HepG2 (cell line): ENCODE data around the gene PNKP. TPM values are rescaled to one million over a fixed set of nuclear protein-coding genes. Genes with fewer than 3 reads are reported as not detected.

Experiments used
- ATAC-seq: fragments of 200-7000 bp; cut with Tn5 transposase; 3 replicates; pipeline ENCODE4 v1.9.1; 2020; ENCODE audit warnings: mild to moderate bottlenecking, moderate library complexity
- BruUV-seq: library from RNA; stranded (reverse); fragments of 400-500 nt; replicated peaks from 2 replicates; lab custom pipeline; 2021; lab: Mats Ljungman, UMichigan
- CTCF ChIA-PET: fragments of 300-600 bp; formaldehyde crosslinking; extraction: SDS; loops from one replicate; lab custom pipeline; 2021; ENCODE audit warnings: low total read pairs, inconsistent platforms, low intra/inter-chr PET ratio; lab: Yijun Ruan, JAX
- POLR2A ChIA-PET: fragments of 350-600 bp; sonication (Branson Sonifier 250); formaldehyde crosslinking; loops from one replicate; lab custom pipeline; 2020; ENCODE audit warnings: antibody characterized with exemption, inconsistent platforms; lab: Yijun Ruan, JAX
- DNase-seq: peaks from one replicate; pipeline ENCODE4 v3.0.0-alpha.2; 2015; ENCODE audit warnings: low spot score
- FAIRE-seq: peaks from 3 replicates; lab custom pipeline; 2011; peaks lifted over from hg19 to GRCh38; lab: Jason Lieb, UNC
- H2AFZ ChIP-seq: one replicate; pipeline ENCODE4 v1.6.1; 2011; ENCODE audit warnings: low read length, inconsistent platforms
- H3K27ac ChIP-seq: fragments of 300-600 bp; 3 replicates; pipeline ENCODE4 v1.8.0; 2011; ENCODE audit warnings: mixed run types, mild to moderate bottlenecking, mixed read lengths, low read length, inconsistent platforms; ENCODE audit not compliant: insufficient read depth; ENCODE audit errors: extremely low read length
- H3K27me3 ChIP-seq, 2 experiments: fragments of 200-600 bp in 1 of 2; 2 replicates in 1 of 2; 3 replicates in 1 of 2; pipeline versions ENCODE4 v1.6.0 to v1.8.0; 2011; ENCODE audit warnings: low read length in 2 of 2, mild to moderate bottlenecking in 2 of 2, moderate library complexity in 2 of 2, inconsistent platforms in 1 of 2; ENCODE audit not compliant: insufficient read depth in 2 of 2, control insufficient read depth in 1 of 2
- H3K36me3 ChIP-seq, 2 experiments: fragments of 200-600 bp in 1 of 2; replicated peaks in 1 of 2; 2 replicates in 1 of 2; 3 replicates in 1 of 2; pipeline versions ENCODE4 v1.5.1 to v1.8.0; 2011; ENCODE audit warnings: low read length in 2 of 2, inconsistent platforms in 1 of 2; ENCODE audit not compliant: insufficient read depth in 2 of 2, control insufficient read depth in 1 of 2
- H3K4me1 ChIP-seq: 2 replicates; pipeline ENCODE4 v1.5.1; 2012; ENCODE audit warnings: low read length, inconsistent platforms; ENCODE audit not compliant: insufficient read depth
- H3K4me2 ChIP-seq: 2 replicates; pipeline ENCODE4 v1.6.0; 2011; ENCODE audit warnings: low read depth, low read length, inconsistent platforms
- H3K4me3 ChIP-seq, 3 experiments: fragments of 200-600 bp in 1 of 3; sonication (generic), shearing (Covaris generic) in 1 of 3; replicated peaks in 1 of 3; 2 replicates each; pipeline ENCODE4 v1.5.1; 2011 to 2016; ENCODE audit warnings: low read length in 3 of 3, inconsistent platforms in 2 of 3, low read depth in 2 of 3, mild to moderate bottlenecking in 2 of 3, control low read depth in 1 of 3, mixed read lengths in 1 of 3; ENCODE audit not compliant: insufficient read depth in 1 of 3
- H3K79me2 ChIP-seq: one replicate; pipeline ENCODE4 v1.6.1; 2011; ENCODE audit warnings: low read length, inconsistent platforms; ENCODE audit not compliant: insufficient read depth
- H3K9ac ChIP-seq: 2 replicates; pipeline ENCODE4 v1.6.0; 2011; ENCODE audit warnings: mild to moderate bottlenecking, low read depth, low read length, inconsistent platforms; ENCODE audit not compliant: insufficient read depth
- H3K9me3 ChIP-seq: 2 replicates; pipeline ENCODE4 v1.5.1; 2012; ENCODE audit warnings: mild to moderate bottlenecking, low read length
- H4K20me1 ChIP-seq: 2 replicates; pipeline ENCODE4 v1.6.0; 2011; ENCODE audit warnings: inconsistent platforms, mild to moderate bottlenecking, low read length, moderate library complexity; ENCODE audit not compliant: insufficient read depth
- NFRKB ChIP-seq: fragments of 450-650 bp; IDR thresholded peaks from 2 replicates; pipeline ENCODE4 v1.6.1; 2017
- RBFOX2 ChIP-seq: fragments of 200-400 bp; formaldehyde crosslinking; IDR thresholded peaks from 2 replicates; pipeline ENCODE4 v1.6.1; 2017; ENCODE audit warnings: low read depth, mild to moderate bottlenecking, low read length
- WGBS: methylation state at CpG from one replicate; pipeline ENCODE4 v1.1.6; 2017; ENCODE audit warnings: low lambda C conversion rate; 5-methylcytosine and 5-hydroxymethylcytosine counted together
- in situ Hi-C: cut with HindIII; loops from 2 replicates; pipeline ENCODE4 v1.10.0; 2017; ENCODE audit warnings: low pct_unique_long_range_greater_than_20kb; ENCODE audit not compliant: extremely low pct_ligation_motif_present
- intact Hi-C: fragments of 100-400 bp; cut with micrococcal nuclease; formaldehyde crosslinking; loops from one replicate; pipeline ENCODE4 v1.10.0; 2022; ENCODE audit not compliant: unreplicated experiment
- polyA plus RNA-seq, 8 experiments: library from polyadenylated mRNA; depleted of rRNA in 3 of 8; stranded (reverse) in 7 of 8; unstranded in 1 of 8; fragments of >200 nt; fragmentation: Illumina TruSeq in 4 of 8; extraction: Trizol in 4 of 8; gene quantifications; 2 replicates each; pipeline versions ENCODE4 v1.2.1 to v1.2.3, GENCODE V29; 2011 to 2016; ENCODE audit warnings: low read depth in 4 of 8, missing spikeins in 1 of 8, mixed read lengths in 1 of 8; ENCODE audit not compliant: insufficient read depth in 1 of 8
- total RNA-seq, 5 experiments: library from RNA; depleted of rRNA; stranded (reverse); fragments of >200 nt; fragmentation: Illumina TruSeq; extraction: Trizol; gene quantifications; 2 replicates each; pipeline ENCODE4 v1.2.3, GENCODE V29; 2016; ENCODE audit warnings: low read depth in 1 of 5
- TF ChIP-seq, protein P1 (sequence below): sonication (generic); formaldehyde crosslinking; IDR thresholded peaks from 2 replicates; pipeline ENCODE4 v1.5.1; 2020; ENCODE audit warnings: mild to moderate bottlenecking, missing genetic modification reagents, borderline replicate concordance
- TF ChIP-seq, protein P2 (sequence below): sonication (generic); formaldehyde crosslinking; IDR thresholded peaks from 2 replicates; pipeline ENCODE4 v1.4.0; 2020; ENCODE audit warnings: mild to moderate bottlenecking, missing genetic modification reagents
- TF ChIP-seq, protein P3 (sequence below): sonication (generic); formaldehyde crosslinking; IDR thresholded peaks from 2 replicates; pipeline ENCODE4 v1.4.0; 2020; ENCODE audit warnings: mild to moderate bottlenecking, missing genetic modification reagents, borderline replicate concordance

Gene PNKP
- total and polyA plus RNA-seq, 2 of the 13 experiments (the other 11 are each of a cell fraction or from before 2014, with no cell fraction given) = 12.7 to 27.1 TPM

DNA sequence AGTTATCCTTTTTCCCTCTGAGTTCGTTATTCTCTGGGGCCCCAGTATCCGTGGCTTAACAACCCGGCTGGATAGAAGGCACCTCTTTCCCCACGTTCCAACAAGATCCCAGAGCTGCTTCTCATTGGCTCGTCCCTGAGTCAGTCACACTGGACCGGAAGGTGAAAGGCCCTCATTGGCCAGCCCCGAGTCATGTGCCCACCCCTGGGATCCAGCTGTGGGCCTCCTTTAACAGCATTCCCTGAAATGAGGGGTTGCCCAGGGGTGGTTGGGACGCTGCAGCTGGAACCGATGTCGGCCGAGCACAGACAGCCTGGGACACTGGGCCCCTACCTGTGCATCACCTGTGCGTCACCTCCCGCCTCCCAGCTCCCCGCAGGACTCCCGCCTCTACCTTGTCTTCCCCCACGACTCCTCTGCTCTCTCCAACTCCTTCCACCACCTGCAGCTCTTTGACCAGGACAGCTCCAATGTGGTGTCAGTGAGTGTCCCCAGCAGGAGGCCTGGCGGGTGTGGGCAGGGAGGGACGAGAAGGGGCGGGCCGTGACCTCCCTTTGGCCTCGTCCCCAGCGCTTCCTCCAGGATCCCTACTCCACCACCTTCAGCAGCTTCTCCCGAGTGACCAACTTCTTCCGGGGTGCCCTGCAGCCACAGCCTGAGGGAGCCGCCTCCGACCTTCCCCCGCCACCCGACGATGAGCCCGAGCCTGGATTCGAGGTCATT lies 14.5 kb upstream of the PNKP start (continued):
- TF ChIP-seq, protein P1, sequence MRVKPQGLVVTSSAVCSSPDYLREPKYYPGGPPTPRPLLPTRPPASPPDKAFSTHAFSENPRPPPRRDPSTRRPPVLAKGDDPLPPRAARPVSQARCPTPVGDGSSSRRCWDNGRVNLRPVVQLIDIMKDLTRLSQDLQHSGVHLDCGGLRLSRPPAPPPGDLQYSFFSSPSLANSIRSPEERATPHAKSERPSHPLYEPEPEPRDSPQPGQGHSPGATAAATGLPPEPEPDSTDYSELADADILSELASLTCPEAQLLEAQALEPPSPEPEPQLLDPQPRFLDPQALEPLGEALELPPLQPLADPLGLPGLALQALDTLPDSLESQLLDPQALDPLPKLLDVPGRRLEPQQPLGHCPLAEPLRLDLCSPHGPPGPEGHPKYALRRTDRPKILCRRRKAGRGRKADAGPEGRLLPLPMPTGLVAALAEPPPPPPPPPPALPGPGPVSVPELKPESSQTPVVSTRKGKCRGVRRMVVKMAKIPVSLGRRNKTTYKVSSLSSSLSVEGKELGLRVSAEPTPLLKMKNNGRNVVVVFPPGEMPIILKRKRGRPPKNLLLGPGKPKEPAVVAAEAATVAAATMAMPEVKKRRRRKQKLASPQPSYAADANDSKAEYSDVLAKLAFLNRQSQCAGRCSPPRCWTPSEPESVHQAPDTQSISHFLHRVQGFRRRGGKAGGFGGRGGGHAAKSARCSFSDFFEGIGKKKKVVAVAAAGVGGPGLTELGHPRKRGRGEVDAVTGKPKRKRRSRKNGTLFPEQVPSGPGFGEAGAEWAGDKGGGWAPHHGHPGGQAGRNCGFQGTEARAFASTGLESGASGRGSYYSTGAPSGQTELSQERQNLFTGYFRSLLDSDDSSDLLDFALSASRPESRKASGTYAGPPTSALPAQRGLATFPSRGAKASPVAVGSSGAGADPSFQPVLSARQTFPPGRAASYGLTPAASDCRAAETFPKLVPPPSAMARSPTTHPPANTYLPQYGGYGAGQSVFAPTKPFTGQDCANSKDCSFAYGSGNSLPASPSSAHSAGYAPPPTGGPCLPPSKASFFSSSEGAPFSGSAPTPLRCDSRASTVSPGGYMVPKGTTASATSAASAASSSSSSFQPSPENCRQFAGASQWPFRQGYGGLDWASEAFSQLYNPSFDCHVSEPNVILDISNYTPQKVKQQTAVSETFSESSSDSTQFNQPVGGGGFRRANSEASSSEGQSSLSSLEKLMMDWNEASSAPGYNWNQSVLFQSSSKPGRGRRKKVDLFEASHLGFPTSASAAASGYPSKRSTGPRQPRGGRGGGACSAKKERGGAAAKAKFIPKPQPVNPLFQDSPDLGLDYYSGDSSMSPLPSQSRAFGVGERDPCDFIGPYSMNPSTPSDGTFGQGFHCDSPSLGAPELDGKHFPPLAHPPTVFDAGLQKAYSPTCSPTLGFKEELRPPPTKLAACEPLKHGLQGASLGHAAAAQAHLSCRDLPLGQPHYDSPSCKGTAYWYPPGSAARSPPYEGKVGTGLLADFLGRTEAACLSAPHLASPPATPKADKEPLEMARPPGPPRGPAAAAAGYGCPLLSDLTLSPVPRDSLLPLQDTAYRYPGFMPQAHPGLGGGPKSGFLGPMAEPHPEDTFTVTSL (CRISPR knock-in tag) = no peak
- TF ChIP-seq, all 625 proteins: peak for 6

DNA sequence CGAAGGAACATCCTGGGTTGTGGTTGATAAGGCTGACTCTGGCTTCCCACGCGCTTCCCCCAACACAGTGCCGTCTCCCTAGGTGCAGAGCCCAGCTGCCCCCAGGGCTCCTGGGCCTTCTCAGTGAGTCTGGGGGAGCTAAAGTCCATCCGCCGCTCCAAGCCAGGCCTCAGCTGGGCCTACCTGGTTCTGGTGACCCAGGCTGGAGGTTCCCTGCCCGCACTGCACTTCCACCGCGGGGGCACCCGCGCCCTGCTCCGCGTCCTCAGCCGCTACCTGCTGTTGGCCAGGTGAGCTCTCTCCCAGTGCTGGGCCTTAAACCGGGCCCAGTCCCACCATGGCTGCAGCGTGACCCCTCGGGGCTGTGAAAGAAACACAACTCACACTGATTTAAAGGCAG lies 13.8 kb upstream of the PNKP start:
- TF ChIP-seq, protein P2, sequence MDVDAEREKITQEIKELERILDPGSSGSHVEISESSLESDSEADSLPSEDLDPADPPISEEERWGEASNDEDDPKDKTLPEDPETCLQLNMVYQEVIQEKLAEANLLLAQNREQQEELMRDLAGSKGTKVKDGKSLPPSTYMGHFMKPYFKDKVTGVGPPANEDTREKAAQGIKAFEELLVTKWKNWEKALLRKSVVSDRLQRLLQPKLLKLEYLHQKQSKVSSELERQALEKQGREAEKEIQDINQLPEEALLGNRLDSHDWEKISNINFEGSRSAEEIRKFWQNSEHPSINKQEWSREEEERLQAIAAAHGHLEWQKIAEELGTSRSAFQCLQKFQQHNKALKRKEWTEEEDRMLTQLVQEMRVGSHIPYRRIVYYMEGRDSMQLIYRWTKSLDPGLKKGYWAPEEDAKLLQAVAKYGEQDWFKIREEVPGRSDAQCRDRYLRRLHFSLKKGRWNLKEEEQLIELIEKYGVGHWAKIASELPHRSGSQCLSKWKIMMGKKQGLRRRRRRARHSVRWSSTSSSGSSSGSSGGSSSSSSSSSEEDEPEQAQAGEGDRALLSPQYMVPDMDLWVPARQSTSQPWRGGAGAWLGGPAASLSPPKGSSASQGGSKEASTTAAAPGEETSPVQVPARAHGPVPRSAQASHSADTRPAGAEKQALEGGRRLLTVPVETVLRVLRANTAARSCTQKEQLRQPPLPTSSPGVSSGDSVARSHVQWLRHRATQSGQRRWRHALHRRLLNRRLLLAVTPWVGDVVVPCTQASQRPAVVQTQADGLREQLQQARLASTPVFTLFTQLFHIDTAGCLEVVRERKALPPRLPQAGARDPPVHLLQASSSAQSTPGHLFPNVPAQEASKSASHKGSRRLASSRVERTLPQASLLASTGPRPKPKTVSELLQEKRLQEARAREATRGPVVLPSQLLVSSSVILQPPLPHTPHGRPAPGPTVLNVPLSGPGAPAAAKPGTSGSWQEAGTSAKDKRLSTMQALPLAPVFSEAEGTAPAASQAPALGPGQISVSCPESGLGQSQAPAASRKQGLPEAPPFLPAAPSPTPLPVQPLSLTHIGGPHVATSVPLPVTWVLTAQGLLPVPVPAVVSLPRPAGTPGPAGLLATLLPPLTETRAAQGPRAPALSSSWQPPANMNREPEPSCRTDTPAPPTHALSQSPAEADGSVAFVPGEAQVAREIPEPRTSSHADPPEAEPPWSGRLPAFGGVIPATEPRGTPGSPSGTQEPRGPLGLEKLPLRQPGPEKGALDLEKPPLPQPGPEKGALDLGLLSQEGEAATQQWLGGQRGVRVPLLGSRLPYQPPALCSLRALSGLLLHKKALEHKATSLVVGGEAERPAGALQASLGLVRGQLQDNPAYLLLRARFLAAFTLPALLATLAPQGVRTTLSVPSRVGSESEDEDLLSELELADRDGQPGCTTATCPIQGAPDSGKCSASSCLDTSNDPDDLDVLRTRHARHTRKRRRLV (CRISPR knock-in tag) = no peak
- TF ChIP-seq RBFOX2 (peak; percentile 61), NFRKB (no peak)
- TF ChIP-seq, protein P3, sequence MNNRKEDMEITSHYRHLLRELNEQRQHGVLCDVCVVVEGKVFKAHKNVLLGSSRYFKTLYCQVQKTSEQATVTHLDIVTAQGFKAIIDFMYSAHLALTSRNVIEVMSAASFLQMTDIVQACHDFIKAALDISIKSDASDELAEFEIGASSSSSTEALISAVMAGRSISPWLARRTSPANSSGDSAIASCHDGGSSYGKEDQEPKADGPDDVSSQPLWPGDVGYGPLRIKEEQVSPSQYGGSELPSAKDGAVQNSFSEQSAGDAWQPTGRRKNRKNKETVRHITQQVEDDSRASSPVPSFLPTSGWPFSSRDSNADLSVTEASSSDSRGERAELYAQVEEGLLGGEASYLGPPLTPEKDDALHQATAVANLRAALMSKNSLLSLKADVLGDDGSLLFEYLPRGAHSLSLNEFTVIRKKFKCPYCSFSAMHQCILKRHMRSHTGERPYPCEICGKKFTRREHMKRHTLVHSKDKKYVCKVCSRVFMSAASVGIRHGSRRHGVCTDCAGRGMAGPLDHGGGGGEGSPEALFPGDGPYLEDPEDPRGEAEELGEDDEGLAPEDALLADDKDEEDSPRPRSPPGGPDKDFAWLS = no peak
- ATAC-seq (no peak), FAIRE-seq (no peak), DNase-seq (no peak)
- peaks cover 23 to 62% of the 10 kb centered on the region in 2 experiments for H3K36me3 ChIP-seq
- intact Hi-C loops (no loop called here), in situ Hi-C loops (no loop called here)
- H3K27ac ChIP-seq = no peak overlapping the region
- CTCF ChIA-PET = no interaction called here
- BruUV-seq = no TSS peak
- H3K4me3 ChIP-seq = no peak overlapping the region
- no peaks in the 10 kb centered on the region; a peak in 1 of 5 replicates for H3K27me3 ChIP-seq
- POLR2A ChIA-PET = interaction anchor here (1.0 kb wide), 1 partner anchor 12 kb away, joined by 3 read pairs; no protein-coding TSS in a partner anchor
- no peak overlapping the region for H3K9ac ChIP-seq
- no peak overlapping the region for H2AFZ ChIP-seq
- peaks cover 21% of the 10 kb centered on the region for H3K4me1 ChIP-seq
- H3K79me2 ChIP-seq = peaks cover 14% of the 10 kb centered on the region
- no peak overlapping the region for H3K4me2 ChIP-seq
- no peaks in the 10 kb centered on the region for H3K9me3 ChIP-seq
- WGBS = 100% methylated on average over 3 of the region's 17 CpGs
- peaks cover 5% of the 10 kb centered on the region for H4K20me1 ChIP-seq
